IPS-15b (cell line): ENCODE measurements around the gene RAB6B.

ENCODE experiments used
- H3K27me3 ChIP-seq: one replicate; pipeline ENCODE4 v1.6.1; 2013; ENCODE audit warnings: low read length; ENCODE audit not compliant: control insufficient read depth, insufficient read depth
- H3K36me3 ChIP-seq: one replicate; pipeline ENCODE4 v1.6.1; 2013; ENCODE audit warnings: low read length; ENCODE audit not compliant: control insufficient read depth, insufficient read depth
- H3K4me1 ChIP-seq: one replicate; pipeline ENCODE4 v1.6.1; 2013; ENCODE audit warnings: mild to moderate bottlenecking, low read length; ENCODE audit not compliant: control insufficient read depth, insufficient read depth
- H3K4me3 ChIP-seq: one replicate; pipeline ENCODE4 v1.5.1; 2013; ENCODE audit warnings: low read depth, low read length
- H3K9ac ChIP-seq: one replicate; pipeline ENCODE4 v1.6.1; 2013; ENCODE audit warnings: low read depth, mild to moderate bottlenecking, low read length
- H3K9me3 ChIP-seq: one replicate; pipeline ENCODE4 v1.6.1; 2013; ENCODE audit warnings: mild to moderate bottlenecking, low read length; ENCODE audit not compliant: control insufficient read depth, insufficient read depth

The RAB6B gene

GRCh38 chr3:133857767-133858166 is 37.9 kb downstream of the RAB6B start:
- H3K27me3 ChIP-seq = no peaks in the 10 kb centered on the region
- H3K4me3 ChIP-seq = no peak overlapping the region
- H3K9me3 ChIP-seq = no peaks in the 10 kb centered on the region
- no peaks in the 10 kb centered on the region for H3K36me3 ChIP-seq
- peaks cover 3% of the 10 kb centered on the region for H3K4me1 ChIP-seq
- H3K9ac ChIP-seq = no peak overlapping the region

- Histone ChIP-seq H3K36me3 (no peaks in the 10 kb centered on the region), H3K9me3 (no peaks in the 10 kb centered on the region), H3K27me3 (no peaks in the 10 kb centered on the region), H3K9ac (no peak overlapping the region), H3K4me1 (peaks cover 3% of the 10 kb centered on the region), H3K4me3 (no peak overlapping the region)
Measured at GRCh38 chr3:133856316-133856715, 39.4 kb downstream of the RAB6B start.

GRCh38 chr3:133855772-133856171 is 39.9 kb downstream of the RAB6B start:
- Histone ChIP-seq H3K9me3 (no peaks in the 10 kb centered on the region), H3K27me3 (no peaks in the 10 kb centered on the region), H3K36me3 (no peaks in the 10 kb centered on the region), H3K4me1 (peaks cover 3% of the 10 kb centered on the region), H3K4me3 (no peak overlapping the region), H3K9ac (no peak overlapping the region)

- H3K9ac ChIP-seq = no peak overlapping the region
- H3K4me1 ChIP-seq = peaks cover 3% of the 10 kb centered on the region
- H3K9me3 ChIP-seq = no peaks in the 10 kb centered on the region
- H3K27me3 ChIP-seq = no peaks in the 10 kb centered on the region
- no peaks in the 10 kb centered on the region for H3K36me3 ChIP-seq
- no peak overlapping the region for H3K4me3 ChIP-seq
Measured at GRCh38 chr3:133855002-133855370, 40.7 kb downstream of the RAB6B start.

- Histone ChIP-seq H3K9me3 (no peaks in the 10 kb centered on the region), H3K9ac (no peak overlapping the region), H3K27me3 (no peaks in the 10 kb centered on the region), H3K4me1 (peaks cover 3% of the 10 kb centered on the region), H3K36me3 (no peaks in the 10 kb centered on the region), H3K4me3 (no peak overlapping the region)
Measured at GRCh38 chr3:133854264-133855001, 41.2 kb downstream of the RAB6B start.

GRCh38 chr3:133853925-133854227 is 41.8 kb downstream of the RAB6B start:
- Histone ChIP-seq H3K4me3 (no peak overlapping the region), H3K9ac (no peak overlapping the region), H3K4me1 (peaks cover 3% of the 10 kb centered on the region)

GRCh38 chr3:133853063-133853924 is 42.4 kb downstream of the RAB6B start:
- no peaks in the 10 kb centered on the region for H3K27me3 ChIP-seq
- H3K4me3 ChIP-seq = no peak overlapping the region
- no peaks in the 10 kb centered on the region for H3K36me3 ChIP-seq
- no peaks in the 10 kb centered on the region for H3K9me3 ChIP-seq
- peaks cover 3% of the 10 kb centered on the region for H3K4me1 ChIP-seq
- H3K9ac ChIP-seq = no peak overlapping the region

More at GRCh38 chr3:133853925-133854227, 41.8 kb downstream of the RAB6B start:
- Histone ChIP-seq H3K27me3 (no peaks in the 10 kb centered on the region), H3K9me3 (no peaks in the 10 kb centered on the region), H3K36me3 (no peaks in the 10 kb centered on the region)

GRCh38 chr3:133851931-133852330 is 43.8 kb downstream of the RAB6B start:
- no peaks in the 10 kb centered on the region for H3K9me3 ChIP-seq
- no peaks in the 10 kb centered on the region for H3K27me3 ChIP-seq
- no peak overlapping the region for H3K4me3 ChIP-seq
- H3K36me3 ChIP-seq = no peaks in the 10 kb centered on the region
- peaks cover 3% of the 10 kb centered on the region for H3K4me1 ChIP-seq
- no peak overlapping the region for H3K9ac ChIP-seq

- Histone ChIP-seq H3K27me3 (no peaks in the 10 kb centered on the region), H3K9ac (no peak overlapping the region), H3K4me1 (peaks cover 3% of the 10 kb centered on the region), H3K4me3 (no peak overlapping the region), H3K36me3 (no peaks in the 10 kb centered on the region), H3K9me3 (no peaks in the 10 kb centered on the region)
Measured at GRCh38 chr3:133851266-133851906, 44.3 kb downstream of the RAB6B start.

- Histone ChIP-seq H3K36me3 (no peaks in the 10 kb centered on the region), H3K27me3 (no peaks in the 10 kb centered on the region), H3K9ac (no peak overlapping the region)
Measured at GRCh38 chr3:133850034-133850433, 45.6 kb downstream of the RAB6B start.

GRCh38 chr3:133849346-133849745 is 46.3 kb downstream of the RAB6B start:
- H3K9ac ChIP-seq = no peak overlapping the region
- H3K9me3 ChIP-seq = no peaks in the 10 kb centered on the region
- H3K36me3 ChIP-seq = no peaks in the 10 kb centered on the region
- no peaks in the 10 kb centered on the region for H3K4me1 ChIP-seq
- no peak overlapping the region for H3K4me3 ChIP-seq
- no peaks in the 10 kb centered on the region for H3K27me3 ChIP-seq

More at GRCh38 chr3:133850034-133850433, 45.6 kb downstream of the RAB6B start:
- Histone ChIP-seq H3K4me3 (no peak overlapping the region), H3K9me3 (no peaks in the 10 kb centered on the region), H3K4me1 (peaks cover 3% of the 10 kb centered on the region)
